ENCODE measurements around the gene TFCP2. TPM values are rescaled to one million over a fixed set of nuclear protein-coding genes. Genes with fewer than 3 reads are reported as not detected.

TFCP2 gene
- total RNA-seq, 3 donors from 2014 or later = 32.9 to 33.7 (median 33.1) TPM

DNA sequence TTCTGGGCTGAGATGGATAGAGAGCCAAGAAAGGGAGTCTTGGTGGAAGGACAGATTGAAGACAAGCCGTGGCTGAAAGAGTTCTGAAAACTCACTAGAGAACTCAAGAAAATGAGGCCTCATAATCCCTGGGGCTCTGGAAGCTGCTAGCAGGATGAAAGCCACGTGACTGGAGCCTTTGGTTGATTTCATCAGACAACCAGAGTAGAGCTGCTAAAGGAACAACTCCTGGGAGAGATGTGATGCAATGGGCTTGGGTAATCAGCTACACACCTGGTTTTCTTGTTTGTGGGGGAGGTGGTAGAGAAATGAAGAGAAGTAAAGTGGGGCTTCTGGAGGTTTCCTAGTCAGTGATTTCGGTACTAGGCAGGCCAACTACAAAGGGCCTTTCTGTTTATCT is 102.9 kb downstream of the TFCP2 start:
- ATAC-seq = no peak
- Mint-ChIP-seq H3K4me1 (ENCODE audit: low read depth) (no peaks in the 10 kb centered on the region), H3K9me3 (no peaks in the 10 kb centered on the region), H3K36me3 (ENCODE audit: insufficient read depth) (peaks cover 36% of the 10 kb centered on the region), H3K4me3 (no peak overlapping the region), H3K27me3 (ENCODE audit: low read depth) (no peaks in the 10 kb centered on the region)
- no peak for DNase-seq

DNA sequence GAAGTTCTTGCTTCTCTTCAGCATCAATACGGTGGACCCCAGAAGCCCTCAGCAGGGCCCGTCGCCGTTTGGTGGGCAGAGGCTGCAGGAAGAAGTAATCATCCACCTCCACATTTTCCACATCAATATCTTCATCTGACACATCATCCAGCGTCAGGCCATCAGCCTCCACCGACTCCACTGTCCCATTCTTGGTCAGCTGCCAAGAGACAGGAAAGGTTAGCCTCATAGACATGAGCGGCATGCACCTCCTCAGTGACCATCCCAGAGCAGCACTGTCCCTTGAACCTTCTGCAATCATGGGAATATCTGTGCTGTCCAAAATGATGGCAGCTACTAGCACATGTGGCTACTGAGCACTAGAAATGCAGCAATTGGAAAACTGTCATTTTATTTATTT is 105.2 kb downstream of the TFCP2 start:
- Mint-ChIP-seq H3K4me3 (no peak overlapping the region), H3K4me1 (ENCODE audit: low read depth) (no peaks in the 10 kb centered on the region), H3K36me3 (ENCODE audit: insufficient read depth) (peaks cover 40% of the 10 kb centered on the region), H3K27me3 (ENCODE audit: low read depth) (no peaks in the 10 kb centered on the region), H3K9me3 (no peaks in the 10 kb centered on the region)
- no peak for ATAC-seq
- DNase-seq = no peak

DNA sequence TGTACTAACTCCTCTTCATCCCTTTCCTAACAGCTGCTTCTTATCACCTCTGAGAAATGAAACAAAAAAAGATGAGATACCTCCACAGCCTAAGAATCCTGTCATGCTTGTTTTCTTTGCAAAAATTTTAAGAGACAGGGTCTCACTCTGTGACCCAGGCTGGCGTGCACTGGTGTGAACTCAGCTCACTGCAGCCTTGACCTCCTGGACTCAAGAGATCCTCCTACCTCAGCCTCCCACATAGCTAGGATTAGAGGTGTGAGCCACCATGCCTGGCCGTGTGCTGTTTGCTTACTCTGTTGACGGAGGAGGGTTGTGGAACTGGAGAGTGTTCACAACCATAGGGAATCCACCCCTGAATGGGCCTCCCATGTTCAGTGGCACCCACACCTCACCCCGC is 105.7 kb downstream of the TFCP2 start:
- H3K27me3 Mint-ChIP-seq (ENCODE audit: low read depth) = no peaks in the 10 kb centered on the region
- no peaks in the 10 kb centered on the region for H3K4me1 Mint-ChIP-seq (ENCODE audit: low read depth)
- DNase-seq = no peak
- no peak overlapping the region for H3K4me3 Mint-ChIP-seq
- H3K9me3 Mint-ChIP-seq = no peaks in the 10 kb centered on the region
- H3K36me3 Mint-ChIP-seq (ENCODE audit: insufficient read depth) = peaks cover 41% of the 10 kb centered on the region
- ATAC-seq = no peak

DNA sequence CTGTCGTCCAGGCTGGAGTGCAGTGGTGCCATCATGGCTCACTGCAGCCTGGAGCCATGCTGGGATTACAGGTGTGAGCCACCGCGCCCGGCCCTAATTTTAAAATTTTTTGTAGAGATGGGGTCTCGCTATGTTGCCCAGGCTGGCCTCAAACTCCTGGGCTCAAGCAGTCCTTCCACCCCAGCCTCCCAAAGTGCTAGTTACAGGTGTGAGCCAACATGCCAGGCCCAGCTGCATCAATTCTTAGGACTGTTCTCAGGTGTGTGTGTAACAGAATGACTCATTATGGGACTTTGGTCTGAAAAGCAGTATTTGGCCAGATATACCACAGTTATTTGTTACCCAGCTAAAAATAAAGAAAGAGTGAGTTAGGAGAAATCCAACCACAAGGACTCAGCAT is 107.4 kb downstream of the TFCP2 start:
- H3K27me3 Mint-ChIP-seq (ENCODE audit: low read depth) = no peaks in the 10 kb centered on the region
- DNase-seq (no peak), ATAC-seq (no peak)
- H3K36me3 Mint-ChIP-seq (ENCODE audit: insufficient read depth) = peaks cover 35% of the 10 kb centered on the region
- H3K4me1 Mint-ChIP-seq (ENCODE audit: low read depth) = no peaks in the 10 kb centered on the region
- no peak overlapping the region for H3K4me3 Mint-ChIP-seq
- no peaks in the 10 kb centered on the region for H3K9me3 Mint-ChIP-seq

DNA sequence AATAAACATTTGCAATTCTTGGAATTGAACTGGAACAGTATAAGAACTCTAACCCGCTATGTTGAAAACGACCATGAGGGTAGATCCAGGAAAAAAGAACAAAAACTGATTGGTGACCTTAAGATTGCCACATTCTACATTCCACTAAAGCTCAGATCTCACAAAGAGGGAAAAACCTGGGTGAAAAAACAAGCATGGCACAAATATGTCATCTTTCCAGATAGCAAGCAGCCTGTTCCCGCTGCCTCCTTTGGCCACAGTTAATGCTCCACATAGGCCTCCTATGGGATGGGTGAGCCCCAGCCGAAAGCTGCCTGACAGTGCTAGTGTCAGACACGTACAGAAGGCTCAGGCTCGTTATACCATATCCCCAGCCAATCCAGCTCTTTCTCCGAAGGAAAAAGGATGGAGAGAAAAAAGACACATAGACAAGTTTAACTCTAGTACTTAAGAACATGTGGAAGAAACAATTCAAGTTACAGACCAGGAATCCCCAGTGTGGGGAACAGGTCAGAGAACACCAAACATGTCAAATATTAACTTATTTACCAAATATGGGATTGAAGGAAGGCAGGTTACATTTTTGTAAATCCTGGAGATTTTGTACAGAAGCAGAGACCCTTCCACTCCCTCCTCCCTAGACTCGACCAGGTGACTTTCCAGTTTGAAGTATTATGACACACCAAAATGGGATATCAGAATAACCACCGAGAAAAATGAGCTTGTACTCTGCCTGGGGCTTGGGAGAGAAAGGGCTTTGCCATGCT is 110.1 kb downstream of the TFCP2 start:
- DNase-seq (no peak), ATAC-seq (no peak)
- no peaks in the 10 kb centered on the region for H3K4me1 Mint-ChIP-seq (ENCODE audit: low read depth)
- no peak overlapping the region for H3K4me3 Mint-ChIP-seq
- no peaks in the 10 kb centered on the region for H3K27me3 Mint-ChIP-seq (ENCODE audit: low read depth)
- H3K9me3 Mint-ChIP-seq = no peaks in the 10 kb centered on the region
- peaks cover 43% of the 10 kb centered on the region for H3K36me3 Mint-ChIP-seq (ENCODE audit: insufficient read depth)

DNA sequence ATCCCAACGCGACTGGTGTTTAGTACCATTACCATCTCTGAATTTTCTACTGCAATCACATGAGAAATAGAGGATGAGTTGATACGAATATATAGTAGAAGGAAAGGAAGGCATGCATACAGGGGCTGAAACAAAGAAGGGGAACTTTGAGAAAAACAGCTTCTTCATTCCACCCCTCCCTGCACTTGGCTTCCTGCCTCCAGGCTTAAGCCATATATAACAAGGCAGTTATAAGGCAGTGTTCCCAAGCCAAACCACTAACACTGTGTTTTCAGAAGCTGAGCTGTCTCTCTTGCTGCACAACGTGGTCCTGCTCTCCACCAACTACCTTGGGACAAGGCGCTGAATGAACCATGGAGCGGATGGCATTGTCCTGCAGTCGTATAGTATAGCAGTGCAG is 113.8 kb downstream of the TFCP2 start:
- Mint-ChIP-seq H3K36me3 (ENCODE audit: insufficient read depth) (peaks cover 35% of the 10 kb centered on the region), H3K4me1 (ENCODE audit: low read depth) (no peaks in the 10 kb centered on the region), H3K27me3 (ENCODE audit: low read depth) (no peaks in the 10 kb centered on the region), H3K9me3 (no peaks in the 10 kb centered on the region), H3K4me3 (no peak overlapping the region)
- ATAC-seq (no peak), DNase-seq (no peak)

DNA sequence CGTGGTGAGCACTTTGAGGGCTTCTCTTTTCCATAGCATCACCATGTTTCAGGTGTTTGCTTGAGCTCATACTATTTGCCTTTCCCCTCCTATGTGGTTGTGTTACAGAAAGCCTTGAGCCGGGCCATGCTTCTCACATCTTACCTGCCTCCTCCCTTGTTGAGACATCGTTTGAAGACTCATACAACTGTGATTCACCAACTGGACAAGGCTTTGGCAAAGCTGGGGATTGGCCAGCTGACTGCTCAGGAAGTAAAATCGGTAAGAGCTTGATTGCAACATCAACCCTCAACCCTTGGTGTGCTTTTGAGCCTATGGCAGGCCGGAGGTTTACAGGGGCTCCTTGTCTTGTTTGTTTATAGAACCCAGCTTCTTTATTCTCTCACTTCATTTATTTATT is 116.7 kb downstream of the TFCP2 start:
- ATAC-seq = no peak
- Mint-ChIP-seq H3K4me1 (ENCODE audit: low read depth) (peaks cover 5% of the 10 kb centered on the region), H3K9me3 (no peaks in the 10 kb centered on the region), H3K36me3 (ENCODE audit: insufficient read depth) (peaks cover 41% of the 10 kb centered on the region), H3K4me3 (no peak overlapping the region), H3K27me3 (ENCODE audit: low read depth) (no peaks in the 10 kb centered on the region)
- DNase-seq = no peak

DNA sequence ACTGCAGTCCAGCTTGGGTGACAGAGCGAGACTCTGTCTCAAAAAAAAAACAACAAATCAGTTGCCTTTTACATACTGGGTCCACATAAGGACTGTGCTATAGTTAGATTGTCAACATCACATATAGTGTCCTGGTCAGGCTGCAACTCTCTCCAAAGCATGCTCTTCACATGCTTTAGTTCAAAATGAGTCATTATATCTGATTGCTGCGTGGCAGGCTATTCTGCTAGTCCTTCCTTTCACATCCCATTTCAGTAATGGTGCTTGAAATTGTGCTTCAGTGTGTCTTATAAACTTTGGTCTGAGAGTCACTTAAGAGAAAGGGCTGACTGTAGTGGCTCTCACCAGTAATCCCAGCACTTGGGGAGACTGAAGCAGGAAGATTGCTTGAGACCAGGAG is 117.9 kb downstream of the TFCP2 start:
- no peak for ATAC-seq
- Mint-ChIP-seq H3K9me3 (no peaks in the 10 kb centered on the region), H3K4me3 (no peak overlapping the region), H3K4me1 (ENCODE audit: low read depth) (peaks cover 5% of the 10 kb centered on the region), H3K27me3 (ENCODE audit: low read depth) (no peaks in the 10 kb centered on the region), H3K36me3 (ENCODE audit: insufficient read depth) (peaks cover 37% of the 10 kb centered on the region)
- no peak for DNase-seq

DNA sequence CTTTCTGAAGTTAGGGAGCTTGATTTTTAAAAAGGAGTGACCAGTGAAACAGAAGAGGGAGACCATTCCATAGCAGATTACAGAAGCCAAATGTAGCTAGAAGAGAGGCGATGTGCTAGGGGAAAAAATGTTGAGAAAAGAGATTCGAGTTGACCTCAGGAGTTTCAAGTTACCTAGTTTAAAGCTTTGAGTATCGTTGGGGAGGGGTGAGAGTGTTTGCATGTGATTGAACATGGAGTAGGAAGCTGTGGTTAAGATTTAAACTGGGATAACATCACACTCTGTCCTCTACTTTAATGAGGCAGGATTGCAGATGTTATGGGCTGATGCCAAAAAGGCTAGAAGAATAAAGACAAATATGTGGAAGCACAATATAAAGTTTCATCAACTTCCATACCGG is 121.1 kb downstream of the TFCP2 start:
- ATAC-seq (no peak), DNase-seq (no peak)
- Mint-ChIP-seq H3K4me1 (ENCODE audit: low read depth) (peaks cover 24% of the 10 kb centered on the region), H3K9me3 (no peaks in the 10 kb centered on the region), H3K4me3 (no peak overlapping the region), H3K27me3 (ENCODE audit: low read depth) (no peaks in the 10 kb centered on the region), H3K36me3 (ENCODE audit: insufficient read depth) (peaks cover 23% of the 10 kb centered on the region)

DNA sequence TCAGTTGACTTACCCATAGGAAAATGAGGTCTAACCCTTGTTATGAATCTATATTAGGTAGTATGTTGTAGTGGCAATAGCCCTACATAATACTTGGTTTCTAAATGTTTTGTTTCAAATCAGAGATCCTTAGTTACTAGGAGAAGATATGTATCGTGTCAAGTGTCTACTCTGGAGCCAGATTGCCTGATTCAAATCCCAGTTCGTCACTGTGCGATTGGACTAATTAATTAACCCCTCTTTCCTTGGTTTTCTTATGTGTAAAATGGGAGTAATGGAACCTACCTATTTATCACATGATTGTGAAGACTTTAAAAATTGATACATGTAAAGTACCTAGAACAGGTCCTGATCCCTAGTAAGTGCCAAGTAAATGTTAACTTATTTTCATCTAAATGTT is 123.4 kb downstream of the TFCP2 start:
- peak overlapping the region; percentile 97 for H3K4me3 Mint-ChIP-seq
- no peaks in the 10 kb centered on the region for H3K9me3 Mint-ChIP-seq
- no peaks in the 10 kb centered on the region for H3K27me3 Mint-ChIP-seq (ENCODE audit: low read depth)
- peaks cover 25% of the 10 kb centered on the region for H3K4me1 Mint-ChIP-seq (ENCODE audit: low read depth)
- ATAC-seq = no peak
- no peak for DNase-seq
- H3K36me3 Mint-ChIP-seq (ENCODE audit: insufficient read depth) = peaks cover 15% of the 10 kb centered on the region

DNA sequence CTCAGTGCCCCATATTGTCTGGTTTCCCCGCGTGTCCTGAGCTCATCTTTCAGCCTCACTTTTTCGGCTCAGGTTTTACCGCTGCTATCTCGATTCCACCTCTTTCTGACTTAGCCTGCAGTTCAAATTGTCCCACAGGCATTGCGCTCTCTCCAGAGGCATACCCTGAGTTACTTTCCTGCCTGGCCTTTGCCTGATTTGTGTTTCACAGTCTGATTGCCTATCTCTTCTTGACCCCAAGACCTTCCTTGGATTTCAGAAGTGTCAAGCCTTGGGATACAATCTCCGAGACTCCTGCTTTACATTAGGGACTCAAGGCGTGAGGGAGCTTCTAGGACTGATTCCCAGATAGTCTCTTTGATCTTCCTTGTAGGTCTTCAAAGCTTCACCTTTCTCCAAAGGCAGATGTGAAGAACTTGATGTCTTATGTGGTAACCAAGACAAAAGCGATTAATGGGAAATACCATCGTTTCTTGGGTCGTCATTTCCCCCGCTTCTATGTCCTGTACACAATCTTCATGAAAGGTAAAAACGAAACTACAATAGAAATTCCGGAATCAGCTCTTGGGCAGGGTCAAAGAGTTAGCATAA is 124.2 kb downstream of the TFCP2 start:
- H3K4me1 Mint-ChIP-seq (ENCODE audit: low read depth) = peaks cover 25% of the 10 kb centered on the region

DNA sequence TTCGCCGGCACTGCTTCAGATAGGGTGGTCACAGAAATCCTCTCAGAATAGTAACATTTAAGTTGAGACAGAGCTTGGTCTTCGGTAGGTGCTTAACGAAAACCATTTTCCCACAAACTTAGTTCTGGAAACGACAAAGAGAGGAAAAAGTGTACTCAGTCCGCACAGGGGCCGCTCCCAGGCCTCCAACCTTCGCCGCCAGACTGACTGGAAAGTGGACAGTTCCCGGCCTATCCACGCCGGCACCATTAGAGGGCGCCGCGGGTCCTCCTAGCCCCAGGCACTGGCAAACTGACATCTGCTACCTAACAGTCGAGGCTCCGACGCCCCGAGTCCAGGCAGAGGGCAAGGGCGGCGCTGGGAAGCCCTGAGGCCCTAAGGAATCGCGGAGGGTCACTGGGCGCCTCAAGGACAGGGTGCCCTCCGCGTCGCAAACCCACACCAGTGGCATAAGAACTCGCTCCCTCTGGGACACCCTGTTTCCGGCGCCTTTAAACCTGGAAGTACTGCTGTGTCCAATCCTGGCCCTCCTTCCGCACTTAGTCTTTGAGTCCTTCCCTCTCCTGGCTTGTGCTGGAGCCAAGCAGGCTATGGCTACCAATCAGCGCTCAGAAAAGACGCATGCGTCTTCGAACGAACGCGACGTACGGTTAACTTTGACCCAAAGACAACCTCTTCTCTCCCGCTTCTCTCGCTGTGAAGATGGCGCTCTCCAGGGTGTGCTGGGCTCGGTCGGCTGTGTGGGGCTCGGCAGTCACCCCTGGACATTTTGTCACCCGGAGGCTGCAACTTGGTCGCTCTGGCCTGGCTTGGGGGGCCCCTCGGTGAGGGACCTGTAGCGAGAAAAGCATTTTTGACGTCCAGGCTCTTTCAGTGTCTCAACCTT is 125.0 kb downstream of the TFCP2 start, which contains the start of gene LETMD1:
TSS of gene LETMD1 (plus strand) at position 673 of the 886 bp plus-strand sequence. CDS start at position 703, 30 bp downstream.
- ATAC-seq = peak; percentile 98
- H3K9me3 Mint-ChIP-seq = no peaks in the 10 kb centered on the region
- peak within 1 kb of the TSS; percentile 97 for H3K4me3 Mint-ChIP-seq
- H3K4me1 Mint-ChIP-seq (ENCODE audit: low read depth) = peaks cover 25% of the 10 kb centered on the region
- DNase-seq = peak; percentile 82
- no peaks in the 10 kb centered on the region for H3K27me3 Mint-ChIP-seq (ENCODE audit: low read depth)
- peaks cover 6% of the 10 kb centered on the region for H3K36me3 Mint-ChIP-seq (ENCODE audit: insufficient read depth)

More for the DNA sequence above, 124.2 kb downstream of the TFCP2 start:
- peaks cover 9% of the 10 kb centered on the region for H3K36me3 Mint-ChIP-seq (ENCODE audit: insufficient read depth)
- no peak for DNase-seq
- H3K4me3 Mint-ChIP-seq = peak overlapping the region; percentile 97
- no peaks in the 10 kb centered on the region for H3K27me3 Mint-ChIP-seq (ENCODE audit: low read depth)
- H3K9me3 Mint-ChIP-seq = no peaks in the 10 kb centered on the region
- ATAC-seq = no peak
